Hematopoietic multipotent progenitor cell treated with erythropoietin and hydrocortisone succinate and interleukin-3 and kit ligand, for 17 days (in vitro differentiated cells): ENCODE results near the gene GUCY1A1.

ENCODE experiments used
- DNase-seq: peaks from one replicate; pipeline ENCODE4 v3.0.0-alpha.2; 2015; ENCODE audit warnings: low spot score

The GUCY1A1 gene

DNA sequence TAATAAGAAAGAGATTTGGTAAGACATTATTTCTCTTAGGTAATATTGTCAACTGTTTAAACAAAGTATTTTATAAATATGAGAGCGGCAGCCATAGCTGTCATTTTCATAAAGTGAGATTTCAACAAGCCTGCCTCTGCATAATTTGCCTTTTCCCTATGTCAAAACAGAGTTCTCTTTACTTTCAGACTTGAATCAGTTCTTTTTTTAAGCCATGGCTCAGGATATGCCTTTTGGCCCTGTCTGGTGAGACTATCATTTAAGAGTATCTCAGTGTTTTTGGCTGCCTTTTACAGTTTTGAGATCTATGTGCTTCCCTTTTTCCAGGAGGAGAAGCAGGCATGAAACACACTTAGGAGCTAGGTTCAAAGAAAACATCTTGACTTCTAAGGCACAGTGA lies 7.5 kb upstream of the GUCY1A1 start:
- DNase-seq: no peak

- DNase-seq: no peak
These were observed 6.2 kb upstream of the GUCY1A1 start for GRCh38 chr4:155660436-155660835.

DNA sequence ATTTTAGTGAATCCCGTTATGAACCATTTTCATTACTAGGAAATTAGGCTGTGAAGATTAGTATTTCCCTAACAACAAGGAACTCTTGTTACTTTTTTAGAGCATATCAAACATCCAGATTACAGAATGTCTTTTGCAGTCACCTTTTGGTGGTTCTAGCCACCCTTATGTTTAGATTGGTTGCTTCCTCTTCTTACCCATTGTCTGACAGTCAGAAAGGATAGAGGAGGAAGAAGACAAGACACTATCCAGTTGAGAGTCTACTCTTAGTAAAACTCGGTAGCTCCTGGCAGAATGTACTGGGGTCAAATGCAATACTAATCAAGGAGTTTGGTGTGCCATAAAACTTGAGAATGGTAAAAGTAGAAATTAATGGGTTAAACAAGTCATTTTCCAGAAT lies 1.6 kb upstream of the GUCY1A1 start:
- no peak for DNase-seq

- no peak for DNase-seq
These were observed 547 bp downstream of the GUCY1A1 start for GRCh38 chr4:155667222-155667567.

- DNase-seq: no peak
These were observed 1.2 kb downstream of the GUCY1A1 start for GRCh38 chr4:155667568-155668511.

- DNase-seq: no peak
These were observed 2.1 kb downstream of the GUCY1A1 start for GRCh38 chr4:155668707-155669220.

DNA sequence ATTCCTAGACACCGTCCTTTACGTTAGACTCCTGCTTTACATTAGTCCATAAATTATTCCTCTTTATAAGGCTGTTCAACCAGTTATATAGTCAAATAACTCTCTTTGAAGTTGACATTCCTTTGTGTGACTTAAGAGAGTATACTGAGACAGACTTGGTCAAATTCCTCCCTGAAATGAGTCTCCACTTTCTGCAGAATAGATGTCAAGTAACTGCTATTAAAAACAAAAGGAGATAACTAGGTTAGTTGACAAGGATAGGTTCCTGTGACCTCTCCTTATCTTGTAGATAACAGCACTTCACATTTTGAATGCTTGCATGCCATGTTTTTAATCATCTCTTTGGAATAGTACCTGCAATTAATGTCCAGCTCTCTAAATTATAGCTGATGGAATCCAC lies 5.7 kb downstream of the GUCY1A1 start:
- no peak for DNase-seq

GRCh38 chr4:155673453-155673979 lies 6.9 kb downstream of the GUCY1A1 start:
- no peak for DNase-seq

GRCh38 chr4:155674669-155675071 lies 8.0 kb downstream of the GUCY1A1 start:
- DNase-seq: no peak

GRCh38 chr4:155675709-155676429 lies 9.2 kb downstream of the GUCY1A1 start:
- no peak for DNase-seq

GRCh38 chr4:155676430-155676825 lies 9.8 kb downstream of the GUCY1A1 start:
- no peak for DNase-seq

DNA sequence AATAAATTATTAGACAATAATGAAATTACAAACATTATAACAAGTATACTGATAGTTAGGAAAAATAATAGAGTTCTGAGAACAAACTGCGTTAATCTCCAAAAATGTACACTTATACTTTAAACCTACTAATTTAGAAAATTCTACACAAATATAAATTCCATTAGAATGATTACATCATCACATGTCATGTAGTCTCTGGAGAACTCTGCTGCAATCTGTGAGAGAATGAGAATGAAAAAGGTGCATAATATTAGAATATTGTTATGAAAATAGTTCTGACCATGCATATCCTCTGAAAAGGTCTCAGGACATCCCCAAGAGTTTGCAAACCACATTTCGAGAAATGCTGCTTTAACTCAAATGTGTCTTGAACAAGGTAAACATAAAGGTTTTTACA lies 11.4 kb downstream of the GUCY1A1 start:
- no peak for DNase-seq

- no peak for DNase-seq
These were observed 12.7 kb downstream of the GUCY1A1 start for GRCh38 chr4:155679343-155679742.

GRCh38 chr4:155681886-155682285 lies 15.2 kb downstream of the GUCY1A1 start:
- no peak for DNase-seq

DNA sequence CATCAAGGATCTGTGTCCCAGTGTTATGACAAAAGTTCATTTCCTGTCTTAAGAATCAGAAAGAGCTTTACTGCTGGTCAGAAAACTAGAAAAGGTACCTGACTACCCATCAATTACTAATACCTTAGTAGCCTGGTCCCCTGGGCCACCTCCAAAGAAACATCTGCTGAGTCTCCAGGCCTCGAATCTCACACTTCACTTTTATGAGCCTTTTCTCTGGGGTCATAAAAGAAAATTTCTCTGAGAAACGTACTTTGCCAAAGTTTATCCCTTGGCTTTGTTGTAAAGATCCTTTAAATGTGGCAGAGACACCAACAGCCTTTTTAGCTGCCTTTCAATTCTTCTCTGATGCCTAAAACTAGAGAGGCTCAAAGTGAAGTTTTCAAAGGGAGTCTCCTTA lies 17.8 kb downstream of the GUCY1A1 start:
- DNase-seq: no peak

DNA sequence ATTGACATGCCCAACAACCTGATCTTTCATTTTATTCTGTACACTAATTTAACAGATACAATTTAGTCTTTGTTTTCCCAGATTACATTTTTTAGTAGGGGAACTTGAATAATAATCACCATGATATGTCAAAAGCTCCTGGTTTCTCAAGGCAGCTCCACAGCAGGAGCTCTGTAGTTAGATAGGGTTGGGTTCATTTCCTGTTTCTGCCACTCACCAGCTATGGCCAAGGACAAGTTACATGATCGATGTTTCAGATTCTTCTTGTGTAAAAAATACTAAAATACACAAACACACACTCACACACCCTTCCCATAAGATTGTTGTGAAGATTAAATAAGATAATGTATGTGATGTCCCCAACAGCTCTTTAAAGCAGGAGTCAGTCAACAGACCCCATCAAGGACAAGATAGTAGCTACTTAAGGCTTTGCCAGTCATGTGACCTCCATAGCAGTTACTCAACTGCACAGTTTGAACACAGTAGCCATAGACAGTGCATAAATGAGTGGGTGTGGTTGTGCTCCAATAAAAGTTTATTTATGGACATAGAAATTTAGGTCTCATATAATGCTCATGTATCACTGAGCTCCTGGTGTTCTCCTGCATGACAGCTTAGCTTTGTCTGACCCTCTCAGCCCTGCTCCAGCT lies 18.4 kb downstream of the GUCY1A1 start:
- no peak for DNase-seq

DNA sequence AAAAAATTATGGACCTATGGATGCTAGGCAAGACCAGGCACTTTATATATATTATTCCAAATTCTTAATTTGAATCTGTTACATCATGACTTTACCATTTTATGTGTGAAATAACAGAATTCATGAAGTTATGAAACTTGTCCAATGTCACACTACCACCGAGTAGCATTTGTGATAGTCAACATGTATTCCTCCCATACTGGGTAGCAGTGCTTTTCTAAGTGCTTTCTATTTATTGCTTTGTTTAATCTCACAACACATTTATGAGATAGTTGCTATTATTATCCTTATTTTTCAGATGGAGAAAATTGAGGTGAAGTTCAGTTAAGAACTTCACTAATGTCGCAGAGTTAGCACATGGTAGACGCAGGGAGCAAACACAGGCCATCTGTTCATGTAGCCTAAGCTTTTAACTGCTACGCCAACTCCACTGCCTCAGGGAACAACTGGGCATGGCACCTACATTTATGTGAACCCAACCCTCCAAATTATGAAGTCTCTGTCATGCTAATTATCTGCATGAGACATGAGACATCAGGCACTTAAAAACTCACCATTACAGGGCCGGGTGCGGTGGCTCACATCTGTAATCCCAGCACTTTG lies 20.8 kb downstream of the GUCY1A1 start:
- no peak for DNase-seq

GRCh38 chr4:155688211-155688610 lies 21.6 kb downstream of the GUCY1A1 start:
- DNase-seq: no peak

GRCh38 chr4:155688860-155689259 lies 22.2 kb downstream of the GUCY1A1 start:
- DNase-seq: no peak

- DNase-seq: no peak
These were observed 23.6 kb downstream of the GUCY1A1 start for GRCh38 chr4:155690044-155690837.

DNA sequence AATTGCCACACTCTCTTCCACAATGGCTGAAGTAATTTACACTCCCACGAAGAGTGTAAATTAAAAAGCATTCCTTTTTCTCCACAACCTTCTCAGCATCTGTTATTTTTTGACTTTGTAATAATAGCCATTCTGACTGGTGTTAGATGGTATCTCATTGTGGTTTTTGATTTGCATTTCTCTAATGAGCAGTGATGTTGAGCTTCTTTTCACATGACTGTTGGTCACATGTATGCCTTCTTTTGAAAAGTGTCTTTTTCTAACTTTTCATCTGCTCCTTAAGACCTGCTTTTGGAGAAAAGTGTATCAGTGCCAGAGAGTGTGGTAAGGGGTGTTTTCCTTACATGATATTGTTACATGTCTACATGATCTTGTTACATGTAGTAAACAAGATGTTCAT lies 25.7 kb downstream of the GUCY1A1 start:
- DNase-seq: no peak
